GM21723 (cell line): ENCODE measurements around the gene AP4M1.
A peak's percentile ranks its signal among the peaks of the same experiment; 100 is the strongest.
"Not testable (repeated sequence)": the region's sequence is repeated elsewhere in the genome, so short reads cannot be mapped to it uniquely, and the experiment has no call there.

ENCODE experiments used
- ATAC-seq: cut with Tn5 transposase; IDR thresholded peaks from one replicate; pipeline ENCODE4 v1.9.1; 2021; ENCODE audit warnings: mild to moderate bottlenecking, moderate library complexity; ENCODE audit not compliant: unreplicated experiment

The AP4M1 gene

GRCh38 chr7:100130220-100130607 is 28.8 kb downstream of the AP4M1 start:
- ATAC-seq = not testable (repeated sequence)

- no peak for ATAC-seq
These were observed 29.4 kb downstream of the AP4M1 start for GRCh38 chr7:100130608-100131453.

GRCh38 chr7:100132126-100132525 is 30.7 kb downstream of the AP4M1 start:
- ATAC-seq = no peak

- peak; percentile 58 for ATAC-seq
These were observed 31.3 kb downstream of the AP4M1 start for GRCh38 chr7:100132697-100133151.

- ATAC-seq = no peak
These were observed 36.7 kb downstream of the AP4M1 start for GRCh38 chr7:100137851-100138760.

- no peak for ATAC-seq
These were observed 40.1 kb downstream of the AP4M1 start for GRCh38 chr7:100141555-100141949.

- no peak for ATAC-seq
These were observed 41.0 kb downstream of the AP4M1 start for GRCh38 chr7:100142461-100142860.

- not testable (repeated sequence) for ATAC-seq
These were observed 44.9 kb downstream of the AP4M1 start for GRCh38 chr7:100146350-100146749.

- no peak for ATAC-seq
These were observed 45.8 kb downstream of the AP4M1 start for GRCh38 chr7:100147278-100147677.

- ATAC-seq = no peak
These were observed 46.7 kb downstream of the AP4M1 start for GRCh38 chr7:100148225-100148558.

GRCh38 chr7:100148559-100149328 is 47.3 kb downstream of the AP4M1 start, which contains the start of gene LAMTOR4:
LAMTOR4 (plus strand) TSS chr7:100148918; CDS start chr7:100148973, 55 bp downstream.
- ATAC-seq = peak; percentile 98

GRCh38 chr7:100152404-100152803 is 51.0 kb downstream of the AP4M1 start:
- ATAC-seq = no peak

GRCh38 chr7:100152937-100153666 is 51.7 kb downstream of the AP4M1 start:
- ATAC-seq = no peak

- ATAC-seq = no peak
These were observed 52.5 kb downstream of the AP4M1 start for GRCh38 chr7:100153708-100154535.

GRCh38 chr7:100154651-100155491 is 53.4 kb downstream of the AP4M1 start:
- no peak for ATAC-seq

GRCh38 chr7:100155553-100156317 is 54.3 kb downstream of the AP4M1 start:
- no peak for ATAC-seq

GRCh38 chr7:100156331-100157068 is 55.1 kb downstream of the AP4M1 start:
- ATAC-seq = no peak
